ENCODE data around the gene FBXL19. TPM values are rescaled to one million over a fixed set of nuclear protein-coding genes. Genes with fewer than 3 reads are reported as not detected.
A peak's percentile ranks its signal among the peaks of the same experiment; 100 is the strongest.

The FBXL19 gene
- total RNA-seq, 2 donors from 2014 or later: 12.6 to 13.2 TPM

DNA sequence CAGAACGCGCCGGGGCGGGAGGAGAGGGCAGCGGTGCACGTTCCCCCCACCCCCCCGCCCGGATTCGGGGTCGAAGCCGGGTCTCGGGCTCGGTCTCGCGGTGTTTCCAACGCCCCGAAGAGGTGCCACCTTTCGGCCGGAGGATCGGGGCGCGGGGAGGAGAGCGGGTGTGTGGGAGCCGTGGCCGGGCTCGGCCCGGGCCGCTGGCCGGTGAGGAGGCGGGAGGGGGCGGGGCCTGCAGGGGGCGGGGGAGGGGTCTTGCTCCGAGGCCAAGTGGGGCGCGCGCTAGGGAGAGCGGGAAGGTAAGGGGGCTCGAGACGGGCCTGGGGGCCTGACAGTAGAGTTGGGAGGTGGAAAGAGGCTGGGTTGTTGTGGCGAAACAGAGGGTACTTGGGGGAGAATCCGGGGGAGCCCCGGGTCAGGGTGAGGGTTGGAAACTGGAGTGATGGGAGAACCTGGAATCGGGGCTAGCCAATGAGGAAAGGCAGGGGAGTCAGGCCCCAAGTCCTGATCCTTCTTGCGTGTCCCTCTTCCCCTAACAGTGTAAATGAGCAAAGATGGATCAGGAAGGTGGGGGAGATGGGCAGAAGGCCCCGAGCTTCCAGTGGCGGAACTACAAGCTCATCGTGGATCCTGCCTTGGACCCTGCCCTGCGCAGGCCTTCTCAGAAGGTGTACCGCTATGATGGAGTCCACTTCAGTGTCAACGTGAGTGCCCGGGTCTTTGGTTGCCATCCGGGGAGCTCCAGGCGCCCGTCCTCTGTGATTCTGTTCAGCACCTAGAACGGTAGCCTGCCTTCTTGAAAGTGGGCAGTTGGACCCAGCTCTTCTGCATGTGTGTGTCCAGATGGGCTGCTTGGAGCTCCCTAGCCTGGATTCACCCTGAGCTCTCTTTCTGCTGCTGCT lies 35.1 kb downstream of the FBXL19 start:
- ATAC-seq (peak; percentile 48), DNase-seq (peak in 1 of 3 donors; percentile 56)
- Mint-ChIP-seq H3K4me1 (peaks cover 30% of the 10 kb centered on the region), H3K27ac (peak overlapping the region; percentile 90), H3K27me3 (no peaks in the 10 kb centered on the region), H3K36me3 (ENCODE audit: low read depth) (peaks cover 9% of the 10 kb centered on the region), H3K4me3 (peak overlapping the region; percentile 93)
- no peaks in the 10 kb centered on the region for H3K9me3 ChIP-seq (ENCODE audit: control insufficient read depth, low read length, poor library complexity, severe bottlenecking)

DNA sequence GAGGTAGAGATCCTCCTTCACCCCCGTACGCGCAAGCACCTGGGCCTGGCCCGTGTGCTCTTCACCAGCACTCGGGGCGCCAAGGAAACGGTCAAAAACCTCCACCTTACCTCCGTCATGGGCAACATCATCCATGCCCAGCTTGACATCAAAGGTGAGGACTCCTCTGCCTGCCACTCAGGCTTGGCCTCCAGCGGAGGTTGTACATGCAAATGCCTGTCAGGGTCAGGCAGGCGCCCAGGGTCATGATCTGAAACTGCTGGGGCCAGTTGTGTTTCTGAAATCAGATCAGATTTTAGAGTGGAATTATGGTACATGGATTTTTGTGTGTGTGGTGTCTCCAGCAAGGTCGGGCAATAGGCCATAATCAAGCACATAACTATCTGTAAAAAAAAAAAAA lies 38.0 kb downstream of the FBXL19 start:
- DNase-seq (no peak), ATAC-seq (no peak)
- H3K9me3 ChIP-seq (ENCODE audit: control insufficient read depth, low read length, poor library complexity, severe bottlenecking): no peaks in the 10 kb centered on the region
- no peak overlapping the region for H3K27ac Mint-ChIP-seq
- peaks cover 29% of the 10 kb centered on the region for H3K4me1 Mint-ChIP-seq
- H3K27me3 Mint-ChIP-seq: no peaks in the 10 kb centered on the region
- H3K4me3 Mint-ChIP-seq: no peak overlapping the region
- peaks cover 12% of the 10 kb centered on the region for H3K36me3 Mint-ChIP-seq (ENCODE audit: low read depth)

GRCh38 chr16:30963925-30964511 lies 40.6 kb downstream of the FBXL19 start:
- no peak overlapping the region for H3K4me3 Mint-ChIP-seq
- no peaks in the 10 kb centered on the region for H3K27me3 Mint-ChIP-seq
- H3K36me3 Mint-ChIP-seq (ENCODE audit: low read depth): peaks cover 12% of the 10 kb centered on the region
- no peaks in the 10 kb centered on the region for H3K9me3 ChIP-seq (ENCODE audit: control insufficient read depth, low read length, poor library complexity, severe bottlenecking)
- peaks cover 25% of the 10 kb centered on the region for H3K4me1 Mint-ChIP-seq
- ATAC-seq: no peak
- no peak for DNase-seq
- peak overlapping the region; percentile 61 for H3K27ac Mint-ChIP-seq

- DNase-seq (no peak), ATAC-seq (no peak)
- H3K27ac Mint-ChIP-seq: peak overlapping the region; percentile 61
- no peaks in the 10 kb centered on the region for H3K9me3 ChIP-seq (ENCODE audit: control insufficient read depth, low read length, poor library complexity, severe bottlenecking)
- no peak overlapping the region for H3K4me3 Mint-ChIP-seq
- H3K27me3 Mint-ChIP-seq: no peaks in the 10 kb centered on the region
- peaks cover 13% of the 10 kb centered on the region for H3K36me3 Mint-ChIP-seq (ENCODE audit: low read depth)
- peaks cover 19% of the 10 kb centered on the region for H3K4me1 Mint-ChIP-seq
These were observed 41.3 kb downstream of the FBXL19 start for GRCh38 chr16:30964574-30965226.

GRCh38 chr16:30965436-30965835 lies 42.1 kb downstream of the FBXL19 start:
- ATAC-seq: no peak
- DNase-seq: no peak
- no peaks in the 10 kb centered on the region for H3K9me3 ChIP-seq (ENCODE audit: control insufficient read depth, low read length, poor library complexity, severe bottlenecking)
- H3K4me3 Mint-ChIP-seq: no peak overlapping the region
- H3K27me3 Mint-ChIP-seq: no peaks in the 10 kb centered on the region
- H3K4me1 Mint-ChIP-seq: peaks cover 12% of the 10 kb centered on the region
- peak overlapping the region; percentile 61 for H3K27ac Mint-ChIP-seq
- peaks cover 9% of the 10 kb centered on the region for H3K36me3 Mint-ChIP-seq (ENCODE audit: low read depth)

DNA sequence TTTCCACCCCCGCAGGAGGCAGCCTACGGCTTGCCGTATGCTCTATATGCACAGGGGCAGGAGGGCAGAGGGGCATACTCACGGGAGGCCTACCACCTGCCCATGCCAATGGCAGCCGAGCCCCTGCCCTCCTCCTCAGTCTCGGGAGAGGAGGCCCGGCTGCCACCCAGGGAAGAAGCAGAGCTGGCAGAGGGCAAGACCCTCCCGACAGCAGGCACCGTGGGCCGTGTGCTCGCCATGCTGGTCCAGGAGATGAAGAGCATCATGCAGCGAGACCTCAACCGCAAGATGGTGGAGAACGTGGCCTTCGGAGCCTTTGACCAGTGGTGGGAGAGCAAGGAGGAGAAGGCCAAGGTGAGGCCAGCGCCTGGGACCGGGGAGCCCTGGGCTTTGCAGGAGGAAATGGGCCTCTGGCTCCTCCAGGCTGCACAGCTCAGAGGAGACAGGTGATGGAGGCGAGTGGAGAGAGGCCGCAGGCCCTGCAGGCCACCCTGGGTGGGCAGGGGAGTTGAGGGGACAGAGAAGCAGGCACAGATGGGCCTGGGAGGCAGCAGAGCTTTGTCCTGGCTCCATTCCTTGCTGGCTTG lies 42.8 kb downstream of the FBXL19 start:
- ATAC-seq: no peak
- Mint-ChIP-seq H3K4me1 (peaks cover 16% of the 10 kb centered on the region), H3K27ac (peak overlapping the region; percentile 56), H3K27me3 (no peaks in the 10 kb centered on the region), H3K36me3 (ENCODE audit: low read depth) (peaks cover 14% of the 10 kb centered on the region), H3K4me3 (no peak overlapping the region)
- no peak for DNase-seq
- no peaks in the 10 kb centered on the region for H3K9me3 ChIP-seq (ENCODE audit: control insufficient read depth, low read length, poor library complexity, severe bottlenecking)

DNA sequence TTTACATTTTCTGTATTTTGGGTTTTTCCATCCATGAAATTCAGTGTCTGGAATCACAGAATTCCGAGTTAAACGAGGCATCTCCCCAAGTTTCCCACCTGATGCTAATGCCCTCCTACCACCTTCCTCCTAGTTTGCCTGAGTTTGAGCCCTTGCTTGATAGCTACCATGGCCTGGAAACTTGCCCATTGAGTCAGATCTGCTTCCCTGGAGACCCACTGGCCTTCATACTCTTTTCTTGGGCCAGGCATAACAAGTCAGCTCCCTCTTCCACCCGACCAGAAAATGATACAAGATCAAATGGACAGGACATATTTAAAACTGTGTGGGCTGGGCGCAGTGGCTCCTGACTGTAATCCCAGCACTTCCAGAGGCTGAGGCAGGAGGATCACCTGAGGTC lies 44.4 kb downstream of the FBXL19 start:
- H3K27me3 Mint-ChIP-seq: no peaks in the 10 kb centered on the region
- peaks cover 20% of the 10 kb centered on the region for H3K4me1 Mint-ChIP-seq
- no peak for DNase-seq
- no peak for ATAC-seq
- H3K4me3 Mint-ChIP-seq: no peak overlapping the region
- peaks cover 17% of the 10 kb centered on the region for H3K36me3 Mint-ChIP-seq (ENCODE audit: low read depth)
- no peak overlapping the region for H3K27ac Mint-ChIP-seq
- H3K9me3 ChIP-seq (ENCODE audit: control insufficient read depth, low read length, poor library complexity, severe bottlenecking): no peaks in the 10 kb centered on the region

DNA sequence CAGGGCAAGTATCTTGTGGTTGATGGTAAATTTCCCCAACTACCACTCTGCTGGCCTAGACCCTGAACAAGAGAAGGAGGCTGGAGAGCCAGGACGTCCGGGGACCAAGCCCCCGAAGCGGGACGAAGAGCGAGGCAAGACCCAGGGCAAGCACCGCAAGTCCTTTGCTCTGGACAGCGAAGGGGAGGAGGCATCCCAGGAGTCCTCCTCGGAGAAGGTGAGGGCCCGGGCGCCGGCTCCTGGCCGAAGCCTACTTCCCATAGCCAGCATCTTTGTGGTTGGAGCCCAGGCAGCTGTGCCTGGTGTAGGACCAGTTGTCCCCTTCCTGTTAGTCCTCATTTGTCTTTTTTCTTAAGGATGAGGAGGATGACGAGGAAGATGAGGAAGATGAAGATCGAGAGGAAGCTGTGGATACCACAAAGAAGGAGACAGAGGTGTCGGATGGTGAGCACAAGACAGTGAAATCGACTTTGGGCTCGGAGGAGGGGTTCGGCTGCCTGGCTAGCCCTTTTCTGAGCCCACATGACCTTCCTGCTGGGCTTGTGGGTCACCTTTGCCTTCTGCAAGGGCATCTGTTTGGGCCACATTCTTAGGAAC lies 46.0 kb downstream of the FBXL19 start:
- DNase-seq (no peak), ATAC-seq (no peak)
- Mint-ChIP-seq H3K4me3 (no peak overlapping the region), H3K27me3 (no peaks in the 10 kb centered on the region), H3K4me1 (peaks cover 28% of the 10 kb centered on the region), H3K27ac (no peak overlapping the region), H3K36me3 (ENCODE audit: low read depth) (peaks cover 25% of the 10 kb centered on the region)
- no peaks in the 10 kb centered on the region for H3K9me3 ChIP-seq (ENCODE audit: control insufficient read depth, low read length, poor library complexity, severe bottlenecking)

- H3K27ac Mint-ChIP-seq: no peak overlapping the region
- no peak for ATAC-seq
- no peak overlapping the region for H3K4me3 Mint-ChIP-seq
- peaks cover 24% of the 10 kb centered on the region for H3K36me3 Mint-ChIP-seq (ENCODE audit: low read depth)
- H3K27me3 Mint-ChIP-seq: no peaks in the 10 kb centered on the region
- DNase-seq: no peak
- H3K4me1 Mint-ChIP-seq: peaks cover 26% of the 10 kb centered on the region
- no peaks in the 10 kb centered on the region for H3K9me3 ChIP-seq (ENCODE audit: control insufficient read depth, low read length, poor library complexity, severe bottlenecking)
These were observed 47.9 kb downstream of the FBXL19 start for GRCh38 chr16:30971298-30971697.

DNA sequence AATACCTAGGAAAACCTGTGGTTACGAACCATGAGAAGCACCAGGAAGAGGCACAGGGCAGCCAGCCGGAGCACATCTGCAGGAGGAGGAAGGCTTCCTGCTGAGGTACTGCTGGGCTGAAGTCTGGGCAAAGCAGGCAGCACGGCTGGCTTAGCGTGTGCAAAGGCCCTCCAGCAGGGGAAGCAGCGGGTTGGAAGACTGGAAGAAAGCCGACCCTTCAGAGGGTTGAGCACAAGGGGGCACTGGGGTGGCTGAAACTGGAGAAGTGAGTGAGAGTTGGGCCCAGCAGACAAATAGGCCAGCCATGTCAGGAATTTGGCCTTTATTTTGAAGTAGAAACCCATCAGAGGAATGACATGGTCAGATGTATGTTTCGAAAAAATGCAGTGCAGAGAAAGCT lies 49.5 kb downstream of the FBXL19 start:
- peaks cover 23% of the 10 kb centered on the region for H3K4me1 Mint-ChIP-seq
- DNase-seq (no peak), ATAC-seq (no peak)
- no peaks in the 10 kb centered on the region for H3K9me3 ChIP-seq (ENCODE audit: control insufficient read depth, low read length, poor library complexity, severe bottlenecking)
- H3K27me3 Mint-ChIP-seq: no peaks in the 10 kb centered on the region
- H3K27ac Mint-ChIP-seq: no peak overlapping the region
- peaks cover 24% of the 10 kb centered on the region for H3K36me3 Mint-ChIP-seq (ENCODE audit: low read depth)
- no peak overlapping the region for H3K4me3 Mint-ChIP-seq

DNA sequence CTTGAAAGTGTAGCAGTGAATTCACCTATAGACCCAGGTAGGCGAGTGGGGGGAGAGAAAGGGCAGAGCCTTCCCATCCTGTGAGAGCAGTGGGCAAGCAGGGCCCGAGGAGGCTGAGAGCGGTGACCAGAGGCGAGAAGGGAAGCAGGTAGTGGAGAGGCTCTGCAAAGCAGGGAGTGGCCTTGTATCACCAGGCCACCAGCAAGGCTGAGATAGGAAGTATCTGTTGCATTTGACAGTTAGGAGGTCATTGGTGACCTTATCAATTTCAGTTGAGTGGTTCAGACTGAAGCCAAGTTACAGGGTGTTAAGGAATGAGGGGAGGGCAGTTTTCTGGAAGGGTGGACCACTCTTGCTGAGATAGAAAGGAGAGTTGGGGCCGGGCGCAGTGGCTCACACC lies 51.0 kb downstream of the FBXL19 start:
- no peak overlapping the region for H3K4me3 Mint-ChIP-seq
- DNase-seq: no peak
- no peaks in the 10 kb centered on the region for H3K9me3 ChIP-seq (ENCODE audit: control insufficient read depth, low read length, poor library complexity, severe bottlenecking)
- H3K27me3 Mint-ChIP-seq: no peaks in the 10 kb centered on the region
- H3K4me1 Mint-ChIP-seq: peaks cover 23% of the 10 kb centered on the region
- ATAC-seq: no peak
- peaks cover 24% of the 10 kb centered on the region for H3K36me3 Mint-ChIP-seq (ENCODE audit: low read depth)
- peak overlapping the region; percentile 81 for H3K27ac Mint-ChIP-seq

DNA sequence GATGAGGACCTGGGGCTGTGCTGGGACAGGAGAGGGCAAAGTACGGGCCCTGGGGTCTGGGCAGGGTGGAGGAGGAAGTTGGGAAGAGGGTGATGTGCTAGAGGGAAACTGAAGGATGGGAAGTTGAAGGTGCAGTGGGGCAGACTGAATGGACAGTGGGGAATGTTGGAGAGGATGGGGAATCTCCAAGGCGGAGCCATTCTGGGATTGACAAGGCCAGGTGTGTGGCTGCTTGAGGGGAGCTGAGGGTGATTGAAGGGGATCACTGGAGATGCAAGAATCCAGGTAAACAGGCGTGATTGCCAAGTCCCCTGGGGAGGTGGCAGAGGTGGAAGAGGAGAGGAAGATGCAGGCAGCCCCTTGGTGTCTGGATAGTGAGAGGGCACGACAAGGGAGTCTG lies 53.1 kb downstream of the FBXL19 start:
- Mint-ChIP-seq H3K36me3 (ENCODE audit: low read depth) (peaks cover 19% of the 10 kb centered on the region), H3K4me1 (peaks cover 18% of the 10 kb centered on the region), H3K27me3 (no peaks in the 10 kb centered on the region), H3K4me3 (no peak overlapping the region), H3K27ac (peak overlapping the region; percentile 71)
- ATAC-seq (no peak), DNase-seq (no peak)
- H3K9me3 ChIP-seq (ENCODE audit: control insufficient read depth, low read length, poor library complexity, severe bottlenecking): no peaks in the 10 kb centered on the region

- H3K9me3 ChIP-seq (ENCODE audit: control insufficient read depth, low read length, poor library complexity, severe bottlenecking): no peaks in the 10 kb centered on the region
- ATAC-seq (peak; percentile 40), DNase-seq (no peak)
- Mint-ChIP-seq H3K4me3 (no peak overlapping the region), H3K27me3 (no peaks in the 10 kb centered on the region), H3K4me1 (peaks cover 15% of the 10 kb centered on the region), H3K27ac (peak overlapping the region; percentile 14), H3K36me3 (ENCODE audit: low read depth) (peaks cover 18% of the 10 kb centered on the region)
These were observed 54.1 kb downstream of the FBXL19 start for GRCh38 chr16:30977502-30977901.

All from T-helper 17 cell (primary cell).